HG03432 (cell line): Measurements from ENCODE around the gene STIL.
"Not testable (repeated sequence)": the region's sequence is repeated elsewhere in the genome, so short reads cannot be mapped to it uniquely, and the experiment has no call there.

Experiments used
- ATAC-seq: cut with Tn5 transposase; IDR thresholded peaks from one replicate; pipeline ENCODE4 v1.9.1; 2021; ENCODE audit warnings: mild to moderate bottlenecking, moderate library complexity; ENCODE audit not compliant: unreplicated experiment

STIL gene

DNA sequence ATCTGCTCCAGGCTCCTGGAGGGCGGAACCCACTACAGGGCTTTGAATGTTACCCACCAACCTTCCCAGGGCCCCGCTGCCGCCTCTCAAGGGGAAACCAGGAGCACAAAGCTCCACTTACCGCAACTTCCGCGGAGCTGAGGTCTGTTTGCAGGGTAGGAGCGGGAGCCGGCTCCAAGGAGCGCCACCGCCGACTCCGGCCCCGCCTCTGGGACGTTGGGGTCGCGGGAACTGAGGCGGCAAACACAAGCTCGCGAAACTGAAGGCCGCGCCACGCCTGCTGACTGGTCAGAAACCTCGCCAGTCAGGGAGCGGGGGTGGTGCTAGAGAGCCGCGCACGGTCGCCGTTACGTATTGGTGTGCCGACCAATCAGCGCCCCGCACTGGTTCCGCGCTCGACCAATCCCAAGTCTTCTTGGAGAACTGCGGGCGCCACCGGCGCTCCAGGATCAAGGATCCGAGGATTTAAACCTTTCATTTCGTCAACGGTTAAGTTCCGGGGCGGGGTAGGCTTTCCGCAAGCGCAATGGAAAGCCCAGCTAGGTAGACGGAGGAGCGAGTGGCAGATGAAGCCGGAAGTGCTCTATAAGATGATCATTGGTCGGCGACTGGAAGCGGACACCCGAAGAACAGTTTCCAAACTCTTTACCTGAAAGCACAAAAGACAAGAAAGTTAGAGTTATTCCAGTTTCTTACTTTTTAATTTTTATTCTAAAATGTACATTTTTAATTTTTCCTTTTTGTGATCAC is at the start of gene STIL:
Gene STIL, minus strand, starts transcription at position 233 of the 750 bp plus-strand sequence. CDS start 3,828 bp downstream, outside the sequence.
- ATAC-seq: peak; percentile 98

DNA sequence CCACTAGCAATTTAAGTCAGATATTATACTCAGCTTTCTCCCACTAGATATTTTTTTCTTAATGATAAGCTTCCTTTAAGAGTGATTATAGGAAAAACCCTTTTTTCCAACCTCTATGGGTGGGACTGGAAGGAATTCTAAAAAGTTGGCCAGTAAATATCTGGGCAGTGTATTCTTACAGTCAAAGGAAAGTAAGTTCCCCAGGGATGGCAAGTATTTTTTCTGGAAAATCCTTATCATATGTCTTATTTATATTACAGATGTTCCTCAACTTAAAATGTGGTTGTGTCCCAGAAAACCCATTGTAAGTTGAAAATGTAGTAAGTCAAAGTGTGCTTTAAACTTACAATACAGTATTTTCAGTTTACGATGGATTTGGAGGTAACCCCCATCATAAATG is 48.9 kb upstream of the STIL start:
- no peak for ATAC-seq

DNA sequence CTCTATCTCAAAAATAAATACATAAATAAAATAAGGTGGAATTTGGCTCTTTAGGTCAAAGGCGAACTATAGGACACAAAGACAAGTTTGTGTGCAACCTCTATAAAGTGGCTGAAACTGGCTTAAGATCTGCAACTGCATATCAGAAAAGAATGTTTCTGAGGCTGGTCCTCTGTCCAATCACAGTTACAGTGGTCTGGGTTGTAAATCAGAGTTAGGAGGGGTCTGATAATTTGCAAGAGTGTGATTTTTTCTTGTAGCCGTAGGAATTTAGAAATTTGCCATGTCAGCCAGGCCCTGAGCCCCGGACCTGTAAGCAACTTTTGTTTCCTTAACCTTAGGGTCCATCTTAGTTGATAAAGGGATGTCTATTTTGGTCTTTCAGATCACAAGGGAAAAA is 47.4 kb upstream of the STIL start:
- no peak for ATAC-seq

DNA sequence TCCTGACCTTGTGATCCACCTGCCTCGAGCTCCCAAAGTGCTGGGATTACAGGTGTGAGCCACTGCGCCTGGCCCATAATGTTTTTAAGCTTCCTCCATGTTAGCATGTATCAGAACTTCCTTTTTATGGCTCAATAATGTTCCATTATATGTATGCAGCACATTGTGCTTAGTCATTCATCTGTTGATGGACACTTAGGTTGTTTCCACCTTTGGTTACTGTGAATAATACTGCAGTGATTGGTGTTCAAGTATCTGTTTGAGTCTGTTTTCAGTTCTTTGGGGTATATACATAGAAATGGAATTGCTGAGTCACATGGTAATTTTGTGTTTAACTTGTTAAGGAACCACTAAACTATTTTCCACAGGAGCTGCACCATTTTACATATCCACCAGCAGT is 37.4 kb upstream of the STIL start:
- ATAC-seq: peak; percentile 98

DNA sequence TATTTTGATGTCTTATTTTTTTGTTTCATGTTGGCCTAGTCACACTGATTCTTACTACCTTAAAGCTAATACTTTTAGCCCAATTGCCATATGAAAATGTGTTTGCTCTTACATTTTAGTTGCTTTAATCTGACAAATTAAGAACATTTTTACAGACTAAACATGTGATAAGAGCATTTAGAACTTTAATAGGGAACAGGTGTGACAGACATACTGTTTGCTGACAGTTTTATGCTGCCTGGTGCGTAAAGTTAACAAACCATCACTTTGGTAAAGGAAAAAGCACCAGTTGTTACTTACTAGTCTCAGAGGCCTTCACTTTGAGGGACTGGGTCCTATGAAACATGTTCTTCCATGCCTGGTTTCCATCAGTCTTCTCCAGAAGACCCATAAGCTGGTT is 34.3 kb upstream of the STIL start:
- ATAC-seq: no peak

DNA sequence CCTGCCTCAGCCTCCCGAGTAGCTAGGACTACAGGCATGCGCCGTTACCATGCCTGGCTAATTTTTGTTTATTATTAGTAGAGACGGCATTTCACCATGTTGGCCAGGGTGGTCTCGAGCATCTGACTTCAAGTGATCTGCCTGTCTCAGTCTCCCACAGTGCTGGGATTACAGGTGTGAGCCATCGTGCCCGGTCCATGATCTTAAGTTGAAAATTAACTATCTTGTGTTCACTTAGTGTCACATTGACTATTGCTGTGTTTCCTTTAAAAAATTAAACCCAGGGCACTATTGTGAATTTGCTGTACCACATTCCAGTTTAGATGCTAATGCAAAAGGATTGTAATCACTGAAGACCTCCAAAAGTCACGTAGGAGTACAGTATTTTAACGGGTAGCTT is 33.8 kb upstream of the STIL start:
- ATAC-seq: no peak

DNA sequence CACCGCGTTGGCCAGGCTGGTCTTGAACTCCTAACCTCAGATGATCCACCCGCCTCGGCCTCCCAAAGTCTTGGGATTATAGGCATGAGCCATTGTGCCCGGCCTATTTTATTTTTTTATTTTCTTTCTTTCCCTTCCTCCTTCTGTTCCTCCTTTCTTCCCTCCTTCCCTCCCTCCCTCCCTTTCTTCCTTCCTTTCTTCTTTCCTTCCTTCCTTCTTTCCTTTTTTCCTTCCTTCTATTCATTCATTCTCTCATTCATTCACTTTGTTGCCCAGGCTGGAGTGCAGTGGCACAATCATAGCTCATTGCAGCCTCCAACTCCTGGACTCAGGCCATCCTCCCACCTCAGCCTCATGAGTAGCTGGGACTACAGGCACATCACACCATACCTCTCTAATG is 33.0 kb upstream of the STIL start:
- not testable (repeated sequence) for ATAC-seq

DNA sequence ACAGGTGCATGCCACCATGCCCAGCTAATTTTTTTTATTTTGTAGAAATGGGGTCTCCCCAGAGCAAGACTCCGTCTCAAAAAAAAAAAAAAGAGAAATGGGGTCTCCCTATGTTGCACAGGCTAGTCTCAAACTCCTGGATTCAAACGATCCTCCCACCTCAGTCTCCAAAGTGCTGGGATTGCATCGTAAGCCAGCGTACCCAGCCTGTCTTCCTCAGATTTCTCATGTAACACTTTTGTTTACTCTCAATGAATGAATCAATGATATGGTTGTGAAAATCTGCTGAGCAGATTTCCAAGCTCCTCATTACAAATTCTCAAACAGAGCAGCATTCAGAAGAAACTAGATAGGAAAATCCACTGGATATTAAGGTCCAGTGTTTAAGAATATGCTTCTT is 26.3 kb upstream of the STIL start:
- no peak for ATAC-seq

DNA sequence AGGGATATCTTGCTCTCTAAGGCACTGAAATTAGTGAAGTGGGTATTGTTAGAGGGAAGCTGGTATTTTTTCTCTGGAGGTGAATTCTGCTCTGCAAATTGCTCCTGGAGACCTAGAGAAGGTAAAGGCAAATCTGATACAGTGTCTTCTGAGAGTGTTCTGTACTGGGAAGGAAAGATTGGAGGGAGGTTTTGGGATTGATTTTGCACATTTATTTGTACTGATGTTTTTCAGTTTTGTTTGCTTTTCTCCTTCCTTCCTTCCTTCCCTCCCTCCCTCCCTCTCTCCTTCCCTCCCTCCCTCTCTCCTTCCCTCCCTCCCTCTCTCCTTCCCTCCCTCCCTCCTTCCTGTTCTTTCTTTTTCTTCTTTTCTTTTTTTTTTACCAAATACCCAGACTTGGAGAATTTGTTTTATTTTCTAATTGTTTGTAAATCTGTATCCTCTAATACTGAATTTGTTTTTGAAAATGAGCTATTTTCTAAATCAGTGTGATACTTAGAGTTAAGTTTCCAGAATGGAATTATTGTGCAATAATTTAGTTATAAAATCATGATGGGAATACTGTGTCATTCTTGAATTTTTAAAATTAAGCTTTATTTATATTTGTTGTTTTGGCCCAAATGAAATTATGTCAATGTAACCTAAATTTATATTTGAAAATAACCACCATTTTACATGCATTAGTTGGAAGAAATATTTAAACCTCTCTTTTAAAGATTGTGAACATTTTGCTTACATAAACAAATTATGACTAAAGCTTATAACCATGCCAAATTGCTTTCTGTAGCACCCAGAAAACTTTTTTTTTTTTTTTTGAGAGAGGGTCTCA is 24.5 kb upstream of the STIL start:
- ATAC-seq: no peak

DNA sequence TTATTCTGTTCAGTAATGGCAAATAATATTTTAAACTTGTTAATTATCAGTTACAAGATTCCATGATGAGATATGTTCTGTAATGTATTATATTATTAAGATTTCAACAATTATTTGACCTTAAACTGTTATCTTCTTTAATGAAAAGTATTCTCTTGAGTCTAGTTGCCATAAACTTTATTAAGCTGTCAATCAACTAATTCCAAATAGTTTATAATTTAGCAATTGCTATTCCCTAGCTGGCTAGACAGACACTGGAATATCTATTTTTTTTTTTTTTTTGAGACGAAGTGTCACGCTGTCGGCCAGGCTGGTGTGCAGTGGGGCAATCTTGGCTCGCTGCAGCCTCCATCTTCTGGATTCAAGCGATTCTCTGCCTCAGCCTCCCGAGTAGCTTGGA is 23.4 kb upstream of the STIL start:
- no peak for ATAC-seq

DNA sequence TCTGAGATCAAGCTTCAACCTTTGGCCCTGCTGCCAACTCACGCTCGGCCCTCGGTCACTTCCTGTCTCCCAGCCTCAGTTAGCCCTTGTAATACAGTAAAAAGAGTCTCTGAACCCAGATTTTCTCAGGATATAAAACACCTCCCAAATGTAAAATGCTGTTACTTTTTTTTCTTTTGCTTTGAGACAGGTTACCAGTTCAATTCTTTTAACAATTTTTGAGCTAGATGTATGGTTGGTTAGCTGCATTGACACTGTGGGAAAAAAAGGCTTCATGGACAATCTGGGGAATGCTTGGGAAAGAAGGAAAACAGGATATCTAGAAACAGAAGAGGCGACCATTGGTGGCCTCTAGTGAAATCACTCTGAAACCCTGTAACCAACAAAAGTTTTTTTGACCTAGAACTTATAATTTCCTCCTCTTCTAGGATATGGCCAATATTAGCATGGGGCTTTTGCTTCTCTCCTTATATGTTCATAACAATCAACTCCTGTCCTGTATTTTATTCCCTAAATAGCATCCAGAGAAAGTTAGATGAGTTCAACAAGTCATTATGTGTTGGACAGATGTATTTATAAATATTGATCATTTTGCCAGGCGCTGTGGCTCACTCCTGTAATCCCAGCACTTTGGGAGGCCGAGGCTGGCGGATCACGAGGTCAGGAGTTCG is 21.0 kb upstream of the STIL start:
- ATAC-seq: no peak

DNA sequence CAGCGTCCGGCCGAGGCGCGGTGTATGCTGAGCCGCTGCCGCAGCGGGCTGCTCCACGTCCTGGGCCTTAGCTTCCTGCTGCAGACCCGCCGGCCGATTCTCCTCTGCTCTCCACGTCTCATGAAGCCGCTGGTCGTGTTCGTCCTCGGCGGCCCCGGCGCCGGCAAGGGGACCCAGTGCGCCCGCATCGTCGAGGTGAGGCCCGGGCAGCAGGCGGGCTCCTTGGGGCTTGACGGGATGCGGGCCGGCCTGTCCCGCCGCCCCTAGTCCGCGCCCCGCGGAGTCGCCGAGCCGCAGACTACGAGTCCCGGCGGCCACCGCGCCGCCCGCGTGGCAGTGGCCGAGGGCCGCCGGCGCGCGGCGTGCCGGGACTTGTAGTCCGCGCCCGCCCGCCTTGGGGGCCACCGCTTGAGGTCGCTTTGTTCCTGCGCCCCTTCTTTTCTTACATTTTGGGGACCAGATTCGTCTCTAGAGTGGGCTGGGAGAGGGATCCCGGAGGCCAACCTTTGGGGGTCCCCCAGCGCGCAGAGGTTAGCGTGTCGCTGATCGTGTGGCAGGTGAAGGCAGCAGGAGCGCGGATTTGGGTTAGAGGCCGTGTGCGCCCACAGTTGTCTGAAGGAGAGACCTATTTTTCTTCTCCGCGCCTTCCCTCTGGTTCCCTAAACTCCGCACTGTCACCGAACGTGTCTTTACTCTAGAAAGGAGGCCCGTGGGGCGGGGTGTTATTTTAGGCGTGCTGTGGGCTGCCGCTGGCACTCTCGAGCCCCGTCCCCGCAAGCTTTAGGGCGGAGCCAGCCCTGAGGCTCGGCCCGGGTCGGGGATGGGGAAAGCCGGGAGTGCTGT is 20.2 kb upstream of the STIL start:
- peak; percentile 91 for ATAC-seq

DNA sequence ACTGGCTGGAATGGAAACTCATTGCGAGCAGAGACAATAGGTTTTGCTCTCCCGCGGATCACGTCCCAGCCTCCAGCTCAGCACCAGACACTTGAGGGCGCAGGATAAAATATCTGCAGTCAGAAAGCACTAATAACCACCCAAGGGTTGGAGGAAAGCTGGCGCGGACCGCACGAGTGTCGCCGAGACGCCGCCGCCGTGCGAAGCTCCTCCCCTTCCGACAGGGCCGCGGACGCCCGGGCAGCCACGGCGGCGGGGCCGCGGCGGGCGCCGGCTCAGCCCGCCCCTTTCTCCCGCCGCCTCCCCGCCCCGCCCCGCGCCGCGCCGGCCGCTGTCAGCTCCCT is 19.6 kb upstream of the STIL start, which contains the start of gene CMPK1:
Gene CMPK1, plus strand, starts transcription at position 213 of the 344 bp plus-strand sequence. CDS start 156 bp downstream, outside the sequence.
- ATAC-seq: peak; percentile 80

DNA sequence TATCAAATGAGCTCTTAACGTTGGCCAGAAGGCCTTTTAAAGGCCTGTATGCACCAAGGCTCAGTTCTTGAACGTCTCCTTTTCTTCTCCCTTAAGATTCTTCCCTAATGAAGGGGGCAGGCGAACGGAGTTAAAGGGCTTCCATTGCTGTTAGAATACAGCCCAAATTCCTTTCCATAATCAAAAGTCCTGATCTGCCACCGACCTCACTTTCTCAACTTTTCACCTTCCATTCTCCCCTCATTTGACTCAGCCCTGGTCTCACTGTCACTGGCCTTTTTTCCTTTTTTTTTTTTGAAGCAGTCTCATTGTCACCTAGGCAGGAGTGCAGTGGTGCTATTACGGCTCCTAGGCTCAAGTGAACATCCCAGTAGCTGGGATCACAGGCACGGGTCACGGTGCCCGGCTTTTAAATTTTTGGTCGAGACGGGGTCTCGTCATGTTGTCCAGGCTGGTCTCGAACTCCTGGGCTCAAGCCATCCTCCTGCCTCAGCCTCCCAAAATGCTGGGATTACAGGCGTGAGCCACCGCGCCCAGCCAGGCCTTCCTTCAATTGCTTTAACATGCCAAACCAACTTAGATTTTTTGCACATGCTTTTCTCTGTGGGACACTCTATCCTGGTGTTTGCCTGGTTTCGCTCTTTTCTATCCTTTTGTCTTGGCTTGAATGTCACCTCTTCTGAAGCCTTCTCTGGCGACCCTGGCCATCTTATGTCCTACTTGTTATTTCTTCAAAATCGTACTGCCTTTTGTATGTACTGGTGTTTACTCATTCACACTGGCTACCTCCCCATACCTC is 19.0 kb upstream of the STIL start:
- no peak for ATAC-seq

DNA sequence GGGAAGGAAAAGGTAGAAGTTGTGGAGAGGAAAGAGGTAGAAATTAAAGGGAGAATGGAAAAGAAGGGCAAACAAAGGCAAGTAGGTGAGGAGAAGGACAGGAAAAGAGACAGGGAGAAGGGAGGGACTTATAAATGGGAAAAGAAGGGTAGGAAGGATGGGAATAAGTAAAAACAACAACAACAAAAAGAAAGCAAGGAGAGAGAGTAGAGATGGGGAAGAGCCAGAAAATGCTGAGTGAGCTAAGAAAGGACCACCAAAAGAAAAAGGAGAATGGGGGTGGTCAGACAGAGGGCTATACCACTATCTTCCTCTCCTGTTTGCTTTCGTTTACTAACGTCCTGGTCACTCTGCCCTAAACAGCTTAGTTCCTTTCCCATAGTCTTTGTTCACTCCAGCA is 17.9 kb upstream of the STIL start:
- ATAC-seq: no peak

DNA sequence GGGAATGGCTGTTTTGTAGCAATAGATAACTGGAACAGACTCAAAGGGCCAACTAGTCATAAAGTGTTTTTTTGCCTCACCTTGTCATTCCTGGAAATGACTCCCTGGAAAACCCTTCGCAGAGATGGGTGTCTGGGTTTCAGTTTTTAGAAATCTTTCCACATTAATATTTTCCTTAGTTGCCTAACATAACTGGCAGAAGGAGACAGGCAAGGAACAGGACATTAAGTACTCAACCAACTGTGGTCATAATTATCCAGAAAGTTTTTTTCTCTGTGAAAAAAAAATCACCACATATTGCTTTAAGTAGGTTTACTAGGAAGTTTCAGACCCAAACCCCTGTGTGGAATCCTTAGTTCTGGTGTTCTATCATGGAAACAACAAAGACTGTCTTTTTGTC is 16.3 kb upstream of the STIL start:
- no peak for ATAC-seq

DNA sequence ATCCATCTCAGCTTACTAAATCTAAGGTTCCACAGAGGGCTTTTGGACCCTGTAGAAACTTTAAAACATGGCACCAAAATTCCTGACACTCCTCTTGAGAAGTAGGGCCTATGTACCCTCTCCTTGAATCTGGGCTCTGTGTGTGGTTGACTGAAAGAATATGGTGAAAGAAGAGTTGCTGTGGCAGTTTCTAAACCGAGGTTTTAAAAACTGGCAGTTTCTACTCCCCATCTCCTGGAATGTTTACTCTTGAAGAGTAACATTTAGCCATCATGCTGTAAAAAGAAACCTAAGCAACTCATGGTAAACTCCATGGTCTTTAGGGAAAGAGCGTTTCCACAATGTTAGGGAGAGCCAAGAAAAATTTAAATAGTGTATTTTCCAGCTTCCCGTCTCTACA is 15.0 kb upstream of the STIL start:
- ATAC-seq: no peak

DNA sequence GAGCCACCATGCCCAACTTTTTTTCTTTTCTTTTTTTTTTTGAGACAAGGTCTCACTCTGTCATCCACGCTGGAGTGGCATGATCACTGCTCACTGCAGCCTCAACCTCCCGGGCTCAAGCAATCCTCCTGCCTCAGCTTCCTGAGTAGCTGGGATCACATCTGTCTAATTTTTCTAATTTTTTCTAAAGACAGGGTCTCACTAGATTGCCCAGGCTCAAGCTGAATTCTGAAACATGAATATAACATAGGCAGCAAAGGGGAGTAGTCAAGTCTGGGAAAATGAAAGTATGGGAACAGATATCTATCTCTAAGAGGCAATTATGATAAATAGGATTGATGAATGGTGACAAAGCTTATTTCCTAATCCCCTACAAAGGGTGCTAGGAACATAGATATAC is 12.3 kb upstream of the STIL start:
- no peak for ATAC-seq

DNA sequence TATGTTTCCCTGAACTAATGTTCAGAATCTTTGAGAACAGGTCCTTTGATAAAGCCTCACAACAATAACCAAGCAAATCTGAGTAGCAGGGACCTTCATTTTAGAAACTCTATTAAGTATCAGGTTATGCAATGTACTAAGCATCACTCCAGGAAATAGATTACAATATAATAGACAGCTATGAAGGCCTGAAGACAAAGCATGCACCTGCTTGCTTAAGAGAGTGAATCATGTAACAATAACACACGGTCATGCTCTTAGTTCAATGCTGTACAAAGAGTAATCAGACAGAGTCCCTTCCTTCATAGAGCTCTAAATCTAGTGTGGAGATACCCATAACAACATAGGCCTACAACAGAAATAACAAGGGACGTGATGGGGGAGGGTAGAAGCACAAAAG is 11.6 kb upstream of the STIL start:
- ATAC-seq: no peak

DNA sequence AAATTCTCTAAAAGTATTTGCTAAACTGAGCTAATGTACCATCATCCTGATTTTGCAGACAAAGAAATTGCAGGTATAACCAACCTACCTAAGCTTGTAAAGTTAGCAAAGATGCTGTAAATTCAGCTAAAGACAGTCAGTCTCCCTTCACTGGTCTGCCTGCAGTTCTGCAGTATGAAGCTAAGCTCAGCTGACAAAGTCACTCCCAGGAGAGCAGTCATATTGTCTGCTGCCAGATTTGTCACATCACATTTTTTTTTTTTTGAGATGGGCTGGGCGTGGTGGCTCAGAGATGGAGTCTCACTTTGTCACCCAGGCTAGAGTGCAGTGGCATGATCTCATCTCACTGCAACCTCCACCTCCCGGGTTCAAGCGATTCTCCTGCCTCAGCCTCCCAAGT is 10.7 kb upstream of the STIL start:
- no peak for ATAC-seq
